Keratinocyte (primary cell): ENCODE results near the gene MGLL.

Experiments used
- CTCF ChIP-seq, 3 experiments: IDR thresholded peaks in 1 of 3; conservative IDR thresholded peaks in 1 of 3; optimal IDR thresholded peaks in 1 of 3; 2 replicates in 2 of 3; 3 replicates in 1 of 3; pipeline versions ENCODE3 to v1.5.1; 2011; ENCODE audit warnings: low read length in 3 of 3, mild to moderate bottlenecking in 3 of 3, moderate library complexity in 2 of 3, control low read depth in 1 of 3, inconsistent platforms in 1 of 3; ENCODE audit not compliant: insufficient read depth in 2 of 3; ENCODE audit errors: extremely low read depth in 1 of 3
- EZH2 ChIP-seq: IDR thresholded peaks from one replicate; pipeline ENCODE4 v1.6.1; 2012; ENCODE audit warnings: inconsistent platforms, mild to moderate bottlenecking, low read length, moderate library complexity

DNA sequence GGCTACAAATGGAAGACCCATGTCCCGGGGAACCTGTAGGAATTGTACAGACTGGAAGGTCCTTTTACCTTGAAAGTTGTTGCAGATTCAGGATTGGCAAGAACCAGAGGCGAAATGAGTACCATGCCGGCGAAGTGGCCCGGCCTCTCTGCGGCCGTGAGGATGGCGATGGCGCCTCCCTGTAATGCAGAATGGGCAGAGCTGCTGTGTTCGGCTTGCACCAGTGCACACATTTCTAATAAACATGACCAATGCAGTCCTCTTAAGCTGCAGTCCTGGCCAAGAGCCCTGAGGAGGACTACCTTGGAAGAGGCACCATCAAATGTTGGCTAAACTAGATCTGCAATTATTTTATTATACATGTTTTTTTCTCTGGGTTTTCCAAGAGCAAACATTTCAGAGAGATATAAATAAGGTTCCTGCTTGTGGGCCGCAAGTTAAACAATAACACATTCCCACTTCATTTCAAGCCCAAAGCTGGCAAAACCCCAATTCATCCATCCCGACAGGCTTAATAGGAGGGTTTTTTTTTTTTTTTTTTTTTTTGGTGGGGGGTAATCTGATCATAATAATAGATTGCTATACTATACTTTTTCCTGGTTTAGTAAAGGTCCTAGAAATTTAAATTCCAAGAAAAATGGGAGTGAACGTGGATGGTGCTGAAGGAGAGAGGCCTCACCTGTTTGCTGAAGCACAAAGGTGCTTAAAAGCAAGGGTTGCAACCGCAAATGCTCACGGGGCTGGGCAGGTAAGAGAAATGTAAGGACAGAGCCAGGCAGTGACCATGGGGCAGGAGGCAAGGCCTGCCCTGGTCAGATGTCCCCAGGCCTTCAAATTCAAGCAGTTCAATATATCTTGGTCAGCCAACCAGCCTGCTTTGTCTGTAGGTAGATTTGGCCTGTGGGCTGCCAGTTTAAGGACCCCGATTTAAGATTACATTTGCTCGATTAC, 101.1 kb downstream of the MGLL start:
- no peak for TF ChIP-seq EZH2
- TF ChIP-seq CTCF (optimal IDR thresholded peaks at IDR 0.05 in 1 of 3, IDR thresholded peaks at IDR 0.05 in 1 of 3, conservative IDR thresholded peaks at IDR 0.05 in 1 of 3; ENCODE audit: extremely low read depth in 1 of 3, insufficient read depth in 2 of 3, low read length in 3 of 3): no peak
